Embryonic facial prominence (tissue), 1 donor: Measurements from ENCODE around the gene PDZD2.
"Not testable (repeated sequence)": the region's sequence is repeated elsewhere in the genome, so short reads cannot be mapped to it uniquely, and the experiment has no call there.

Source experiments
- DNase-seq: peaks from one replicate; pipeline ENCODE4 v3.0.0-alpha.2; 2016; ENCODE audit errors: extremely low spot score

The PDZD2 gene

GRCh38 chr5:32008746-32009145 is 369.8 kb downstream of the PDZD2 start:
- DNase-seq = no peak

DNA sequence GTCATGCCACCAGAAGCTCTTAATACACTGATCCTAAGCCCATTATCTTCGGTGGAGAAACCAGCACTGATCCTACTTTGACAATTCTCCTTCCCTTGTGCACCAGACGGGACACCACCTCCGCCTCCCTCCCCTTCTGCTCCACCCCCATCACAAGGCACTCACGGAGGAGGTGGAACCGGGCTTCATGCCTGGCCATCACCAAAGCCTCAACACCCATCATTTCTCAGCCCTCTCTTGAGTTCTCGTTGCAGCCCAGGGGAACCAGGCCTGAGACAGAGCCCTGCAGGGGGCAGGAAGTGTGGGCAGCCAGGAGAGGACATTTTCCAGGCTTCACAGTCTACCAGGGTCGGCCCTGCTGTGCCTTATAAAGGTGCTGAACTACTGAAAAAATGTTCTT is 374.7 kb downstream of the PDZD2 start:
- DNase-seq = no peak

- no peak for DNase-seq
These were observed 375.3 kb downstream of the PDZD2 start for GRCh38 chr5:32014096-32014745.

DNA sequence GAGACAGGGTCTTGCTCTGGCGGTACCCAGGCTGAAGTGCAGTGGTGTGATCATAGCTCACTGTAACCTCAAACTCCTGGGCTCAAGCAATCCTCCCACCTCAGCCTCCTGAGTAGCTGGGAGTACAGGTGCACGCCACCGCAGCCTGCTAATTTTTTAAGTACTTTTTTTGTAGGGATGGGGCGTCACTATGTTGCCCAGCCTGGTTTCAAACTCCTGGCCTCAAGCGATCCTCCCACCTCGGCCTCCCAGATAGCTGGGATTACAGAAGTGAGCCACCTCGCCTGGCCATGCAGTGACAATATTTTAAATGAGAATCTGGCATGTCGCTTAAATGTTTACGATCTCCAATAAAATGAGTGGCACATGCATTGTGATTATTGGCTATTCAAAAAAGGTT is 376.3 kb downstream of the PDZD2 start:
- not testable (repeated sequence) for DNase-seq

DNA sequence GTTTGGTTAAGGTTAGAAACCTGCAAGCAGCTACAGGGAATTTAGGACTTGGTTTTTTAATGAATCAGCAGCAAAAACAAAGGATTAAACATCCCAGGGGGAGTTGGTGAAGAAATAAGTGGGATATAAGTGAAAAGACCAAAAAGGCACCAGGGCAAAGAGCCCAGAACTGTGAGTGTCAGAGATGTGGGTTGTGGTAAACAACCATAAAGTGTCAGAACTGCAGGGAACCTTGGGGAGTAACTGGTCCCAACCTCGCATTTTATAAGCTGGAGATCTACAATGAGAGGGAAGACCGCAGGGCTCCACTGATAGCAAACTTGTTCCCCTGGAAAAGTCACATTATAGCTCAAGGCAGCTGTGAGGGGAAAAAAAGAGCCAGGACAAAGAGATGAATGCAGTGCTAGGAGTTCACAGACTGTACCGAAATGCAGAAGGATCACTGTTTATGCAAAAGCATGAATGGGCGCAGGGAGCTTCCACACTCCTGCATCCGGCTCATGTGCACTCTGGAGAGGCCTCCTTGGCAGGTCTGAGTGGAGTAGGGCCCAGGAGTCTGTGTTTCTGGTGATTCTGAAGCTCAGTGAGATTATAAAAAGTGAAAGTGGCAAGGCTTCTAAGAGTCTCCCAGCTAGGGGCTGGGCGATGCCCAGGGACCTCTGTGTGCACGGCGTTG is 378.9 kb downstream of the PDZD2 start:
- DNase-seq = no peak

DNA sequence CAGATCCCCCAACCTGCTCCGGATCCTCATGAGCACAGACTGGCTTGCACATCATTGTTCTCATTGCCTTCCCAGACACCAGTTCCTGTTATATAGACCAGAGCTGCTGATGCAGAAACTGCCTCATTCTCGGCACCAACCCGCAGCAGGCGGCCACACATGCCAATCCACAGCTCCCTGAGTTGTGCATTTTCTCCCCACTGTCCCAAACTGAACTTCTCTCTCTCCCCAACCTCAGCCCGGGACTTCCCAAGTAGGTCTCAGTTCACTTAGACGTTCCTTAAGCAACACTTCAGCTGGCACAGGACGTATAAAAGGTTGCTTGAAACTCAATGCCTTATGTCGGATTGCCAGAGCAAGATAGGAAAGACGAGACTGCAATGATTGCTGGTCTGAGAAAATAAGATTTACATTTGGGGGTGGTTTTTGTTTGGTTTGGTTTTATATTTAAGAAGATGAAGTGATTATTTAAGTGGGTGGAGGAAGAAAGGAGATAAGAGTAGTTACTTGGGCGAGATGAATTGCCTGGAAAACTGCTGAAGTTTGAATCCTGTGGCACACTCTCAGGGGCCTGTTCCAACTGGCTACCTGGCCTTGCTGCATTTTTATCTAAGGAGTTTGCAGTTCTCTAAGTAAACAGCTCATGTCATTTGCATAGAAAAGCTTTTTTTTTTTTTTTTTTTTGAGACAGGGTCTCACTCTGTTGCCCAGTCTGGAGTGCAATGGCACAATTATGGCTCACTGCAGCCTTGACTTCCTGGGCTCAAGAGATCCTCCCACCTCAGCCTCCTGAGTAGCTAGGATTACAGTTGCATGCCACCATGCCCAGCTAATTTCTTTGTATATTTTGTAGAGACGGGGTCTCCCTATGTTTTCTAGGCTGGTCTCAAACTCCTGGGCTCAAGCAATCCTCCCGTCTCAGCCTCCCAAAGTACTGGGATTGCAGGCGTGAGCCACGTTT is 379.8 kb downstream of the PDZD2 start:
- no peak for DNase-seq

DNA sequence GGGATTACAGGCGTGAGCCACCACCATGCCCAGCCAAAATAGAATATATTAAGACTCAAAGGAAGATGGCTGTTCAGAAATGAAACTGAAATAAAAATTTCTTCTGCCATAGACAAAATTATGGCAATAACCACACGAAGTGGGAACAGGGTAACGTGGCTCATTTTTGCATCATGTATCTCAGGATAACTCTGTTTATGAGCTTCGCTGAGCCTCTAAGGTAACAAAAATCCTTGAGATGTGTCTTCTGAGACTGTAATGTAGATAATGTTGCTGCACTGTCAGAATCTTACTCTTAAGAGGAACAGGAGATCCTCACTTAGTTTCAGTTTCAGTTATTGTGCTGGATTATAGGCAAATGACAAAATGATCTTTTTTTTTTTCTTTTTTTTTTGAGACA is 381.3 kb downstream of the PDZD2 start:
- no peak for DNase-seq

- DNase-seq = no peak
These were observed 382.0 kb downstream of the PDZD2 start for GRCh38 chr5:32020946-32021345.

DNA sequence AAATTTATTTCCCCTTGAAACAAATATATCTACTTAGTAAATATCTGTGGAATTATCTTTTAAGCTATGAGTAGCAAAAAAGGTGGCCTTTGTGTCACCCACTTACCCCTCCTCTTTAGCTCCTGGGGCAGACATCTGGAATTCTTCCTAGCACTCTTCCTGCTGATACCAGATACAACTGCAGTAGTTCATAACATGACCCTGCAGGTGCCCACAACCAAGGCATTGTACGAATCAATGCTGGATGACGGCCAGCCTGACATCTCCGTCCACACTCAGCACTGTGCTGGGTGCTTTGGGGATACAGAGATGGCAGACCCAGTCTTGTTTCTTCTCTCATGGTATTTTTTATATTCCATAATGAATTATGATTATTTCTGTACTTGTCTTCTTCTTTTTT is 382.8 kb downstream of the PDZD2 start:
- no peak for DNase-seq

DNA sequence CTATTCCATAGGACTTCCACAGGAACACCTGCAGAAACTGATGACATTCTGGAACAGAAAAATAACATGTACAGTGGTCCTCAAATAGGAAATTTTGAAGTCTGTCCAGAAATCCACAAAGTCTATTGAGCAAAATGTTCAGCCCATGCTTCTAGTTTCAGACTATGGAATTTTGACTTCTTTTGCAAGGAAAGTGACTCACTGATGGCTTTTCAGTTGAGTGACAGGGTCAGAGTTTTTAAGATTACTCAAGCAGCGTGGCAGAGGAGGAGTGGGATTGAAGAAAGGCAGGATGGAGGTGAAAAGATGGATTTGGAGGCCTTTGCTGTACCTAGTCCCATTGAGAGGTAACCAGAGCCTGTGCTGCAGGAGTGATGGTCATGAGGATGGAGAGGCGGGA is 383.7 kb downstream of the PDZD2 start:
- DNase-seq = no peak

- no peak for DNase-seq
These were observed 384.9 kb downstream of the PDZD2 start for GRCh38 chr5:32023816-32024215.

DNA sequence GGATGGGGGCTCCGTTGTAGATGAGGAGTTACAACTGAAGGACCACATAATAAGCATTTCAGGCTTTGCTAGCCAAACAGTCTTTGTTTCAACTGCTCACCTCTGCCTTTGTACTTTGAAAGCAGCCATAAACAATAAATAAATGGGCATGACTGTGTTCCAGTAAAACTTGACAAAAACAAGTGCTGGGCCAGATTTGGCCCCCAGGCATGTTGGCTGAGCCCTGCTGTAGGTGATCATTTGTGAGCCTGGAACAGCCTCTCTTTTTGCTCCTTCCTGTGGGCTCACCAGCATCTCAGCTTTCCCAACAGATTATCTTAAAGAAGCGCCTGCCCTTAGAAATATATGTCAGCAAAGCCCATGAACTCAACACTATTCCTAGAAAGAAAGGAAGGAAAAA is 385.8 kb downstream of the PDZD2 start:
- no peak for DNase-seq

DNA sequence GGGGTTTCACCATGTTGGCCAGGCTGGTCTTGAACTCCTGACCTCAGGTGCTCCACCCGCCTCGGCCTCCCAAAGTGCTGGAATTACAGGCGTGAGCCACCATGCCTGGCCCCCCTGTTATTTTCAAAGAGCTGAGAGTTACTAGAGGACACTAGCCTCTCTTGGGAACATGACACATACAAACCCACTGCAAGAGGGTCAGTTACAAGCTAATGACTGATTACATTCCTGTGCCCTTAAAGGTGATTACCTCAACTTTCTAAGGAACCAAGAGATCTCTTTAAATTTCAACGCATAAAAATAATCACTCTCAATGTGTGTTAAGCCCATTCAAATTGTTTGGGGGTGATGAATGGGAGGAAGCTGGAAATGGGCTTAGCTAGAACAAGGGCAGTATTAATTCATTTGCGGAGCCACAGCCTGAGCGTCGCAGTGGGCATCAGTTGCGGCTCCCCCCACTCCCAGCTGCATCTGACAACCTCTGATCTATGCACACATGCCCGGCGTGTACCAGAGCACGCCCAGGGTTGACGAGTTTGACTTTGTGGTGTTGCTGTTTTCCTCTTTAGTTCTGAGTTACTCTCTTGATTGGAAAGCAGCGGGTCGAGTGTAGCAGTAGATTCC is 388.3 kb downstream of the PDZD2 start:
- DNase-seq = no peak

GRCh38 chr5:32027717-32028458 is 389.0 kb downstream of the PDZD2 start:
- no peak for DNase-seq

DNA sequence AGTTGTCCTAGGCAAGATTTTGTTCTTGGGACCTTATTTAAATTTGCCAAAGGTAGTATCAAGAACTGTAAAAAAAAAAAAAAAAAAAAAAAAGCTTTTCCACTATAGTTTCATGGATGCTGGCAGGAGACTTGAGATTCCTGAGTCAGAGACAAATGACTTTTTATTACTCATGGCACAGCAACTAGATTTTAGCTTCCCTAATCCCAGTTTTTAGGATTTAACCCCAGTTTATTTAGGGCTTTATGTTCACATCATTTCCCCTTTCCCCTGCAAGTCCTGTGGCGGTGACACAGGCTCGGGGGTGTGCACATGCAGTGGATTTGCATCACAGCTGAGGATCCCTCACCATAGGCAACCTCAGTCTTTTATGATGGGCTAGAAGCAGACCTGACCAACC is 390.3 kb downstream of the PDZD2 start:
- no peak for DNase-seq

- DNase-seq = no peak
These were observed 390.9 kb downstream of the PDZD2 start for GRCh38 chr5:32029781-32030180.

DNA sequence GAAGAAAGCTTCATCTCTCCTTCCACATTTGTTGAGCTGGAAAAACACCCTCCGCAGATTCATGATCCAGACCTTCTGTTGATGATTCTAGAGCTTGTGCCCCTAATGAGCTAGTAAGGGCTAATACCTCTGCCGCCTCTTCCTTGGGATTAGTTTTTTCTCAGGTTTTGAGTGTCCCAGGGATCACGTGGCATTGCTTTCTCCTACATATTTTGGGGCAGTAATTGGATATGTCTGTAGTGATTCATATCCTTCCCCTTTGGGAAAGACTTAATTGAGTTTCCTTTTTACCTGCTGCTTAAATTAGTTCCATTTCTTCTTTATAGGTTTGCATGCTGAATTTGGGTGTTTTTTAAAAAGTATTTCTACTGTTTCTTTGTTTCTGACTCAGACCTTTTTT is 391.3 kb downstream of the PDZD2 start:
- no peak for DNase-seq

DNA sequence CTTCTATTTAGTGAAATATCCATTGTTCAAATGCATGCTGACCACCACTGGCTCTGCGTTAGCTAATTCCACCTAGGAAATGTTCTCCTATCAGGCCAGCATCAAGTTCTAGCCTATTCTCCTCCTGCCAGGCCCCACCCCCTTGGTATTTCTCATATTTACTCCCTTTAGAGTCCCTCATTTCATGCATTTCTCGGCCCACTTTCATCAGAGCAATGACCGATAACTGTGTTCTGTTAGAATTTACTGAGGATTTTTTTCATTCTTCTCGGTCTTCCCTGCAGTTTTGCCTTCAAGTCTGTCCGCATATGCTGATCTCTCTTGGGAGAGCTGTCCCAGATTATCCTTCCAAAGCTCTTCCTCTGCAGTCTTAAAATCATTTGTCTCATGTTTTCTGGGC is 391.8 kb downstream of the PDZD2 start:
- no peak for DNase-seq

GRCh38 chr5:32031089-32031488 is 392.2 kb downstream of the PDZD2 start:
- no peak for DNase-seq

- no peak for DNase-seq
These were observed 399.6 kb downstream of the PDZD2 start for GRCh38 chr5:32038523-32038922.

- not testable (repeated sequence) for DNase-seq
These were observed 400.2 kb downstream of the PDZD2 start for GRCh38 chr5:32039133-32039532.
